Activated CD4-positive, alpha-beta T cell treated with anti-CD3 and anti-CD28 coated beads for 24 hours (primary cell): Measurements from ENCODE around the gene ZNF500.
"Not testable (repeated sequence)": the region's sequence is repeated elsewhere in the genome, so short reads cannot be mapped to it uniquely, and the experiment has no call there.

Experiments used
- DNase-seq, 2 donors: peaks; one replicate each; pipeline ENCODE4 v3.0.0-alpha.2; 2020; ENCODE audit warnings: low read depth in 2 of 2

The ZNF500 gene

GRCh38 chr16:4745274-4745569 is 21.7 kb downstream of the ZNF500 start:
- DNase-seq: no peak

GRCh38 chr16:4744555-4745273 is 22.2 kb downstream of the ZNF500 start:
- DNase-seq: no peak

DNA sequence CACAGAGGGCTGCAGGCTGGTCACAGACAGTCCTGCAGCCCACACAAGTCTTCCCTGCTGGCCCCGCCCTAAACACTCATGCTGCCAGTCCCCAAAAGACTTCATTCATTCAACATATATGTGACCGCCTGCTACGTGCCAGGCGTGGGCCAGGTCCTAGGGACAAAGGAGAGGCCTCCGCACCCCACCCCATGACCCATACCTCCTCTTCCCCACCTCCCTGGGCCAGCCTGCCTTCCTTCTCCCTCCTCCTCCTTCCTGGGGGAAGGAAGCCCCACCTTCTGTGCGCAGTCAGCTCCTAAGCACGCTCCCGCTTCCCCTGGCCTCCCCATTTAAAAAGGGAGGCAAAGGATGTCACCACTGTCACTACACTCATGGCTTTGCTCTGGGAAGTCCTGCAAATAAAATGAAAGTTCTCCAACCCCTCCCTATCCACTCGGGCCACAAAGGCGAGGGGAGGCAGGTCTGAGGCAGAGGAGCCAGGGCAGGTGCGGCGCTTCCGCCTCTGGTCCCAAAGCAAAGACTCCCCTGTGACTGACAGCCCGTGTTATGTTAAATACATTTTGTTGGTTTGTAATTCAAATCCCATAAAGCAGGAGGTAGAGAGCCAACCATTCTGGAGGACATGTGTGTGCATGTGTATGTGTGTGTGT is 23.6 kb downstream of the ZNF500 start:
- no peak for DNase-seq

GRCh38 chr16:4738370-4738769 is 28.6 kb downstream of the ZNF500 start:
- not testable (repeated sequence) for DNase-seq

DNA sequence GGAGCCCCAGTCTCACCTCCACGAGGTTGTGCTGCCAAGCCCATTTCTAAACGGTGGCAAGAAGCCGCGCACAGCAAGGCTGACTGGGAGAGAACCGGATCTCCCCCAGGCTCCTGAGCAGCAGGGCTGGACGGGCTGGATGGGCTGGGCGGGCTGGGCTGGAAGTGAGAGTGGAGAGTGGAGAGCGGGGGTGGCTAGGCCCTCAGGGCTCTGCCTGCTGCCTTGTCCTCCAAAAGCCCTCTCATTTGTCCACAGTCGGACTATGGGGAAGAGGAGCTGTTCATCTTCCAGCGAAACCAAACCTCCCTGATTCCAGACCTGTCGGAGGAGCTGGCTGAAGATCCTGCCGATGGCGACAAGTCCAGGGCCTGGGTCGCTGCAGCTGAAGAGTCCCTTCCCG is 29.4 kb downstream of the ZNF500 start:
- no peak for DNase-seq

DNA sequence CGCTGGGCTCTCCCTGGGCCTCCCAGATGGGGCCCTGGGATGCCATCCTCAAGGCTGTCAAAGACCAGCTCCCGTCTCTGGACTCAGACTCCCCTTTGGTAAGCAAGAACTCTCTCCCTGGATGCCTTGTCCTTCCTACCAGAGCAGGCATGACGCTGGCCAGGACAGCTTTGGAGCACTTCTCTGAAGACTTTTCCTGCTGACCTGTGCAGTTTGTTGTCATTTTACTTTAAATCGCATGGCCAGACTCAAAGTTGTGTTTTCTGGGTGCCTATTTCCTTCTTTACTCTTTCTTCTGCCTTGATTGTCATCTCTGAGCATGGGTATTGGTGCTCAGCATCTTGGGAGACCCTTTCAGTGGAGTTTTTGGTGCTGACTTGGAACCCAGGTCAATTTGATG is 30.4 kb downstream of the ZNF500 start:
- DNase-seq: no peak

GRCh38 chr16:4734730-4735535 is 32.0 kb downstream of the ZNF500 start:
- DNase-seq: peak; percentile 92 to 93

DNA sequence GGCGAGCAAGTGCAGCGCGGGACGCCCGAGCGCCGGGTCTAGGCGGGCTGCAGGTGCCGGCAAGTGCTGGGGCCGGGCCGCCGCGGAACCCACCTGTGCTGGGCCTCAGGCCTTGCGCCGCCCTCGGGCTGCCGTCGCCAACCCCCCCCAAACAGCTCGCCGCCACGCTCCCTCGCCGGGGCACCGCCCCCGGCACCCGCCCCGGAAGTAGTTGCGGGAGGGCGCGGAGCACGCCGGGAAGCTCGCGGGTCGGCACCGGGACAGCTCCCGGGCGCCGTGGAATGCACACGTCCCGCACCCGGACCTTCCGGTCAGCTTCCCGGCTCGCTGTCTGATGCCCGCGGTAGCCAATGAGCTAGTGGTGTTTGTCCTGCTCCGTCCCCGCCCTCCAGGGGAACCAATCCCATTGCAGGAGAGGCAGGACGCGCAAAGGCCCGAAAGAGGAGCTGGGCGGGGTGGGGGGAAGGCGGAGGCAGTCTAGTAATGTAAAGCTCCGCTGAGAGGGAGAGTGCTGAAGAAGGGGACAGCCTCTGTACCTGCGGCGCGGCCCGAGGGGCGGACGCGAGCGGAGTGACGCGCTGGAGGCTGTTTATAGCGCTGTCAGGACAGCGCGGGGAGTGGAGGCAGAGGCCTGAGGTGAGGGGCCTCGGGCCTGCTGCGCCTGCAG is 32.8 kb downstream of the ZNF500 start, which contains the start of the genes ANKS3 and DNAAF8:
TSS of gene ANKS3 (minus strand) at position 209 of the 667 bp plus-strand sequence. CDS start 4,122 bp downstream, outside the sequence.
TSS of gene DNAAF8 (plus strand) at position 475 of the 667 bp plus-strand sequence. CDS start 1,978 bp downstream, outside the sequence.
- peak; percentile 65 to 67 for DNase-seq

DNA sequence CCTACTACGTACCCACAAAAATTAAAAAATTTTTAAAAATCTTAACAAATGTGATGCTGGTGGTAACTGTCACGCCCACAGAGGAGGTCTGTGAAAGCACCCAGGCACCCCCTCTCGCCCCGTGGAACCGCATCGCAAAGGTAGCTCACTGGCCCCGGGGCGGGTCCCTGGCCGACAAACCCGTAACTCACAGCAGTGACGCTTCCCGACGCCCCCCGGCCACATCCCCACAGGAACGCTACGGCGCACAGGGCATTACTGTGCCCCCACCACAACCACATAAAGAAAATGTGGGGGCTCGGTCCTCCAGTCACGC is 33.3 kb downstream of the ZNF500 start:
- DNase-seq: no peak

- DNase-seq: no peak
Measured at GRCh38 chr16:4733211-4733742, 33.7 kb downstream of the ZNF500 start.

GRCh38 chr16:4729876-4730275 is 37.1 kb downstream of the ZNF500 start:
- no peak for DNase-seq

DNA sequence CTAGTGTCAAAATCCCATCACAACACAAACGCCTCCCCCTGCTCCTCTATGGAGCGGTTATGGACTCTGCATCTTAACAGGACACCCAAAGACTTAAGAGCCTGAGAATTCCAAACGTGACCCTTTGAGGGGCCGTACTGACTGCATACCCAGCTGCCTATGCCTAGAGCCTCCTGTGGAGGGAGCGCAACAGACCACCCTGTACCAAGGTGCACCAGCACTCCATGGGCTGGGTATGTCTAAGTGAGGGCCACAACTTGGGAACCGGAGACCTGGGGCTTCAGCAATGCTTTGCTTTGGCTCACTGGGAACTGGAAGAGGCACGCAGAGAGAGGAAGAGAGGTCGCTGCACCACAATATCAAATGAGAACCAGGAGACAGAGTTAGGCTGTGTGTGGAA is 38.3 kb downstream of the ZNF500 start:
- no peak for DNase-seq

DNA sequence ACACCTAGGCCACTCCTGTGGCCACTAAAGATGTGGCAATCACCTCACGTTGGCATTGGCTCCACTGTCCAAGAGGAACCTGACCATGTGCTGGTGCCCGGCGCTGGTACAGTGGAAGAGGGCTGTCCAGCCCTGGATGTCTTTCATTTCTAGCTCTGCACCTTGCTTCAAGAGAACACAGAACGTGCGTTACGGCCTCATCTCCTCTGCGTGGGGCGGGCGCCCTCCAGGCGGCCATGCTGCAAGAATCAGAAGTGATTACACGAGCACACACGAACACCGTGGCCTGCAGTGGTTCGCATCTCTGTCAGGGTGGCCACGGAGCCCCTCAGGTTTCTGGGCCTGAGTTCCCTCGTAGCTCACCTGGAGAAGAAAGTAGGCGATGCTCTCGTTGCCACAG is 40.3 kb downstream of the ZNF500 start:
- DNase-seq: no peak

- no peak for DNase-seq
Measured at GRCh38 chr16:4724661-4725270, 42.2 kb downstream of the ZNF500 start.

GRCh38 chr16:4723071-4723767 is 43.7 kb downstream of the ZNF500 start:
- no peak for DNase-seq

GRCh38 chr16:4718466-4718865 is 48.5 kb downstream of the ZNF500 start:
- DNase-seq: no peak

DNA sequence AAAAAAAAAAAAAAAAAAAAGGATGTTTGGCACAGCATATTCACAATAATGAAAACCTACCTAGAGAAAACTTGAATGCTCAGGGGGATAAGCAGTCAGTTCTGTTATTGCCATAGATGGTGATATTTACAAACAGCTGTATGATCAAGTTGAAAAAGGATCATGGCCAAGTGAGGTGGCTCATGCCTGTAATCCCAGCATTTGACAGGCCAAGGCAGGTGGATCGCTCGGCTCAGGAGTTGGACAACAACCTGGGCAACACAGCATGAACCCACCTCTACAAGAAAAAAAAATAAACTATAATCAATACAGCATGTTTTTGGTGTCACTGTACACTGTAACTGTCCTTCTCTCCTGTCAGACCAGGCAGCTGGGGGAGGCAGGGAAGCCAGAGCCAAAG is 52.0 kb downstream of the ZNF500 start:
- no peak for DNase-seq

DNA sequence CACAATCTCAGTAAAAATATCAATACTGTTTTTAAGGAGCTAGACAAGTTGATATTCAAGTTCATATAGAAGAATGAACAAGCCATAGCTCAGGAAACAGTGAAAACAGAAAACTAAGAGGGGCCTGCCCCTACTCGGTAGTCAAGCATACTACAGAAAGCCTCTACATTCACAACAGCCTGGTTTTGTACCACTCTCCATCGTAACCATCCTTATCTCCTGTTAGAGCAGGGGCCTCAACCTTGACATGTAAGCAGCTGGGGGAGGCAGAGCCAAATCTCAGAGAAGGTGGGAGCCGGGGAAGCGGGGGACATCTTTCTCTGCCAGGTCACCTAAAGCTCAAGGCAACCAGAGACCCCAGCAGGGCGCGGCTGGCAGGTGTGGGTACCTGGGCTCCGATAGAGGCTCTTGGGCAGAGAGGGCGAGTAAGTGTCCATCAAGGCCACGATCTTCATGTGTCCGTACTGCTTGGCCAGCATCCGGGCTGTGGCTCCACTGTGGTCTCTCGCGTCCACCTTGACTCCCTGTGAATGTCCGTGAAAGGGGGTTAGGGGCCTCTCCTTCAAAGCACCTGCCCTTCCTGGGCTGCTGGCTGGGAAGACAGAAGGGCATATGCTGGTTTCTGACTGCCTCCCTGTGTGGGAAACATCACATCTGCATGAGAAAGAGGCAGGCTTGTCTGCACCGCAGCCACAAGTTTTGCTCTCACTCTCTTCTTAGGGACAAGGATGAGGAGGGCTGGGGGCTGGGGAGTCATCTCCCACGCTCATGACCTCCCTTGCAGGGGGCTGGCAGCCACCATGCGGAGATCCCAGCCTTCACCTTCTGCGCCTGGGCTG is 53.1 kb downstream of the ZNF500 start:
- no peak for DNase-seq

GRCh38 chr16:4709481-4709880 is 57.5 kb downstream of the ZNF500 start:
- no peak for DNase-seq

GRCh38 chr16:4706871-4707270 is 60.1 kb downstream of the ZNF500 start:
- DNase-seq: no peak
